KOPT-K1 (cell line): ENCODE data around the gene C2CD3.
"Not testable (repeated sequence)": the region's sequence is repeated elsewhere in the genome, so short reads cannot be mapped to it uniquely, and the experiment has no call there.

ENCODE experiments used
- H3K27ac ChIP-seq: fragments of 200-600 bp; sonication (generic); 2 replicates; pipeline ENCODE4 v1.5.1; 2016; ENCODE audit warnings: antibody characterized with exemption, mild to moderate bottlenecking, low read depth, low read length; ENCODE audit not compliant: poor library complexity, severe bottlenecking
- H3K36me3 ChIP-seq: fragments of 200-600 bp; sonication (generic); 2 replicates; pipeline ENCODE4 v1.5.1; 2017; ENCODE audit warnings: antibody characterized with exemption, mild to moderate bottlenecking, low read length, moderate library complexity; ENCODE audit not compliant: insufficient read depth
- H3K9me3 ChIP-seq: fragments of 200-600 bp; sonication (generic); 2 replicates; pipeline ENCODE4 v1.5.1; 2017; ENCODE audit warnings: antibody characterized with exemption, low read length, mild to moderate bottlenecking; ENCODE audit not compliant: insufficient read depth, poor library complexity, severe bottlenecking

Gene C2CD3

GRCh38 chr11:74072721-74073120, 98.1 kb downstream of the C2CD3 start:
- H3K9me3 ChIP-seq: no peaks in the 10 kb centered on the region
- H3K36me3 ChIP-seq: peaks cover 94% of the 10 kb centered on the region
- H3K27ac ChIP-seq: no peak overlapping the region

GRCh38 chr11:74072286-74072685, 98.5 kb downstream of the C2CD3 start:
- no peaks in the 10 kb centered on the region for H3K9me3 ChIP-seq
- peaks cover 94% of the 10 kb centered on the region for H3K36me3 ChIP-seq
- H3K27ac ChIP-seq: no peak overlapping the region

GRCh38 chr11:74070723-74071492, 99.9 kb downstream of the C2CD3 start:
- H3K9me3 ChIP-seq: no peaks in the 10 kb centered on the region
- H3K27ac ChIP-seq: no peak overlapping the region
- H3K36me3 ChIP-seq: peaks cover 84% of the 10 kb centered on the region

- H3K27ac ChIP-seq: no peak overlapping the region
- H3K9me3 ChIP-seq: no peaks in the 10 kb centered on the region
- H3K36me3 ChIP-seq: peaks cover 71% of the 10 kb centered on the region
These were observed 101.4 kb downstream of the C2CD3 start for GRCh38 chr11:74069146-74070046.

GRCh38 chr11:74066663-74067062, 104.1 kb downstream of the C2CD3 start:
- H3K27ac ChIP-seq: not testable (repeated sequence)
- H3K36me3 ChIP-seq: peaks cover 44% of the 10 kb centered on the region

GRCh38 chr11:74065534-74065933, 105.3 kb downstream of the C2CD3 start:
- not testable (repeated sequence) for H3K27ac ChIP-seq, H3K9me3 ChIP-seq
- peaks cover 32% of the 10 kb centered on the region for H3K36me3 ChIP-seq

More at GRCh38 chr11:74066663-74067062, 104.1 kb downstream of the C2CD3 start:
- not testable (repeated sequence) for H3K9me3 ChIP-seq

GRCh38 chr11:74063628-74064027, 107.2 kb downstream of the C2CD3 start:
- H3K36me3 ChIP-seq: peaks cover 22% of the 10 kb centered on the region; the same call in 1 of the 2 replicates
- H3K27ac ChIP-seq, H3K9me3 ChIP-seq: not testable (repeated sequence)

- peaks cover 20% of the 10 kb centered on the region for H3K36me3 ChIP-seq
- not testable (repeated sequence) for H3K9me3 ChIP-seq, H3K27ac ChIP-seq
These were observed 109.2 kb downstream of the C2CD3 start for GRCh38 chr11:74061599-74061998.

- no peak overlapping the region for H3K27ac ChIP-seq
- no peaks in the 10 kb centered on the region for H3K9me3 ChIP-seq
- peaks cover 56% of the 10 kb centered on the region for H3K36me3 ChIP-seq
These were observed 113.3 kb downstream of the C2CD3 start for GRCh38 chr11:74057249-74058151.

GRCh38 chr11:74055938-74056337, 114.9 kb downstream of the C2CD3 start:
- Histone ChIP-seq H3K36me3 (peaks cover 67% of the 10 kb centered on the region), H3K9me3 (no peaks in the 10 kb centered on the region), H3K27ac (no peak overlapping the region)

- H3K27ac ChIP-seq: no peak overlapping the region
- peaks cover 89% of the 10 kb centered on the region for H3K36me3 ChIP-seq
- H3K9me3 ChIP-seq: no peaks in the 10 kb centered on the region
These were observed 120.3 kb downstream of the C2CD3 start for GRCh38 chr11:74050465-74050864.

- Histone ChIP-seq H3K36me3 (peaks cover 82% of the 10 kb centered on the region), H3K27ac (no peak overlapping the region), H3K9me3 (no peaks in the 10 kb centered on the region)
These were observed 121.8 kb downstream of the C2CD3 start for GRCh38 chr11:74048993-74049392.

- Histone ChIP-seq H3K36me3 (peaks cover 68% of the 10 kb centered on the region), H3K27ac (no peak overlapping the region)
These were observed 126.3 kb downstream of the C2CD3 start for GRCh38 chr11:74044538-74044937.

GRCh38 chr11:74043450-74043849, 127.4 kb downstream of the C2CD3 start:
- Histone ChIP-seq H3K9me3 (no peaks in the 10 kb centered on the region), H3K36me3 (peaks cover 68% of the 10 kb centered on the region), H3K27ac (no peak overlapping the region)

More at GRCh38 chr11:74044538-74044937, 126.3 kb downstream of the C2CD3 start:
- no peaks in the 10 kb centered on the region for H3K9me3 ChIP-seq
